LNCaP clone FGC (cell line): Measurements from ENCODE around the gene CP.

Source experiments
- DNase-seq: peaks from one replicate; pipeline ENCODE4 v3.0.0-alpha.2; 2011; ENCODE audit warnings: low read depth
- H3K4me3 ChIP-seq: 2 replicates; pipeline ENCODE4 v1.5.1; 2011; ENCODE audit warnings: mild to moderate bottlenecking, low read depth, low read length, control low read depth
- CTCF ChIP-seq: IDR thresholded peaks from 2 replicates; pipeline ENCODE4 v1.5.1; 2012; ENCODE audit warnings: mild to moderate bottlenecking; ENCODE audit not compliant: control insufficient read depth, insufficient read depth; ENCODE audit errors: extremely low read depth

CP gene

GRCh38 chr3:149216193-149216869 is 5.3 kb downstream of the CP start:
- TF ChIP-seq CTCF: no peak
- DNase-seq: no peak

GRCh38 chr3:149215515-149215914 is 6.1 kb downstream of the CP start:
- DNase-seq: no peak
- H3K4me3 ChIP-seq: no peak overlapping the region
- TF ChIP-seq CTCF: no peak

More at GRCh38 chr3:149216193-149216869, 5.3 kb downstream of the CP start:
- H3K4me3 ChIP-seq: no peak overlapping the region

- no peak for TF ChIP-seq CTCF
- no peak for DNase-seq
- no peak overlapping the region for H3K4me3 ChIP-seq
Observed at GRCh38 chr3:149214702-149215101, 6.9 kb downstream of the CP start.

- H3K4me3 ChIP-seq: no peak overlapping the region
- no peak for DNase-seq
- TF ChIP-seq CTCF: no peak
Observed at GRCh38 chr3:149212386-149212785, 9.2 kb downstream of the CP start.

GRCh38 chr3:149209431-149209830 is 12.2 kb downstream of the CP start:
- no peak overlapping the region for H3K4me3 ChIP-seq
- no peak for TF ChIP-seq CTCF
- no peak for DNase-seq

- H3K4me3 ChIP-seq: no peak overlapping the region
- TF ChIP-seq CTCF: no peak
- DNase-seq: no peak
Observed at GRCh38 chr3:149207475-149207874, 14.2 kb downstream of the CP start.

GRCh38 chr3:149204390-149204991 is 17.1 kb downstream of the CP start:
- H3K4me3 ChIP-seq: no peak overlapping the region
- DNase-seq: no peak
- no peak for TF ChIP-seq CTCF
